Stimulated activated CD8-positive, alpha-beta memory T cell treated with anti-CD3 and anti-CD28 coated beads, Interleukin-15, amount 100 ng/mL, for 4 hours (primary cell): Measurements from ENCODE around the gene SYCE1L.
"Not testable (repeated sequence)": the region's sequence is repeated elsewhere in the genome, so short reads cannot be mapped to it uniquely, and the experiment has no call there.

Experiments
- DNase-seq, 2 donors: peaks; one replicate each; pipeline ENCODE4 v3.0.0-alpha.2; 2020; ENCODE audit warnings: low read depth in 2 of 2

The SYCE1L gene

GRCh38 chr16:77197747-77198146 lies 1.5 kb upstream of the SYCE1L start:
- DNase-seq, result no peak

- no peak for DNase-seq
Measured at GRCh38 chr16:77206533-77206932, 7.3 kb downstream of the SYCE1L start.

- no peak for DNase-seq
Measured at GRCh38 chr16:77207030-77207429, 7.8 kb downstream of the SYCE1L start.

GRCh38 chr16:77208382-77208781 lies 9.2 kb downstream of the SYCE1L start:
- DNase-seq, result no peak

GRCh38 chr16:77211880-77212740 lies 12.9 kb downstream of the SYCE1L start:
- peak; percentile 60 to 69 for DNase-seq

GRCh38 chr16:77212741-77213541 lies 13.7 kb downstream of the SYCE1L start:
- DNase-seq, result peak; percentile 40 to 41

- DNase-seq, result no peak
Measured at GRCh38 chr16:77213542-77214106, 14.4 kb downstream of the SYCE1L start.

GRCh38 chr16:77214411-77215138 lies 15.4 kb downstream of the SYCE1L start:
- DNase-seq, result no peak

- DNase-seq, result no peak
Measured at GRCh38 chr16:77219437-77219836, 20.2 kb downstream of the SYCE1L start.

GRCh38 chr16:77220427-77220826 lies 21.2 kb downstream of the SYCE1L start:
- DNase-seq, result no peak

GRCh38 chr16:77221482-77221881 lies 22.3 kb downstream of the SYCE1L start:
- DNase-seq, result no peak

GRCh38 chr16:77223184-77223583 lies 24.0 kb downstream of the SYCE1L start:
- no peak for DNase-seq

- DNase-seq, result no peak
Measured at GRCh38 chr16:77225182-77225581, 26.0 kb downstream of the SYCE1L start.

GRCh38 chr16:77227745-77228144 lies 28.5 kb downstream of the SYCE1L start:
- no peak for DNase-seq

GRCh38 chr16:77231047-77231446 lies 31.8 kb downstream of the SYCE1L start:
- no peak for DNase-seq

- DNase-seq, result no peak
Measured at GRCh38 chr16:77233799-77234519, 34.8 kb downstream of the SYCE1L start.

GRCh38 chr16:77234611-77235010 lies 35.4 kb downstream of the SYCE1L start:
- no peak for DNase-seq

- DNase-seq, result peak; percentile 62 to 72
Measured at GRCh38 chr16:77236063-77236511, 36.9 kb downstream of the SYCE1L start.

GRCh38 chr16:77238593-77238992 lies 39.4 kb downstream of the SYCE1L start:
- no peak for DNase-seq

- not testable (repeated sequence) for DNase-seq
Measured at GRCh38 chr16:77242471-77242870, 43.3 kb downstream of the SYCE1L start.

- DNase-seq, result no peak
Measured at GRCh38 chr16:77246150-77246549, 46.9 kb downstream of the SYCE1L start.
